Activated CD8-positive, alpha-beta memory T cell treated with anti-CD3 and anti-CD28 coated beads, Interleukin-2, amount 50 U/mL, for 48 hours (primary cell): ENCODE data around the gene ZSWIM6.

Source experiments
- DNase-seq: peaks from one replicate; pipeline ENCODE4 v3.0.0-alpha.2; 2020

ZSWIM6 gene

GRCh38 chr5:61450493-61451279 is 118.6 kb downstream of the ZSWIM6 start:
- DNase-seq = no peak

- no peak for DNase-seq
These were observed 123.3 kb downstream of the ZSWIM6 start for GRCh38 chr5:61455179-61456006.

- no peak for DNase-seq
These were observed 128.4 kb downstream of the ZSWIM6 start for GRCh38 chr5:61460471-61460870.

GRCh38 chr5:61461417-61461816 is 129.4 kb downstream of the ZSWIM6 start:
- no peak for DNase-seq

GRCh38 chr5:61461926-61462325 is 129.9 kb downstream of the ZSWIM6 start:
- no peak for DNase-seq

GRCh38 chr5:61463596-61463995 is 131.5 kb downstream of the ZSWIM6 start:
- no peak for DNase-seq

GRCh38 chr5:61464512-61464911 is 132.5 kb downstream of the ZSWIM6 start:
- no peak for DNase-seq

GRCh38 chr5:61465066-61465465 is 133.0 kb downstream of the ZSWIM6 start:
- DNase-seq = no peak

- no peak for DNase-seq
These were observed 133.4 kb downstream of the ZSWIM6 start for GRCh38 chr5:61465496-61465895.

- DNase-seq = no peak
These were observed 134.0 kb downstream of the ZSWIM6 start for GRCh38 chr5:61466017-61466416.

GRCh38 chr5:61467766-61468482 is 135.9 kb downstream of the ZSWIM6 start:
- no peak for DNase-seq

GRCh38 chr5:61468483-61468865 is 136.4 kb downstream of the ZSWIM6 start:
- DNase-seq = no peak

GRCh38 chr5:61471352-61471751 is 139.3 kb downstream of the ZSWIM6 start:
- DNase-seq = no peak

GRCh38 chr5:61472172-61472958 is 140.3 kb downstream of the ZSWIM6 start:
- DNase-seq = no peak

- DNase-seq = no peak
These were observed 142.7 kb downstream of the ZSWIM6 start for GRCh38 chr5:61474746-61475145.

GRCh38 chr5:61477788-61478187 is 145.7 kb downstream of the ZSWIM6 start:
- no peak for DNase-seq

- no peak for DNase-seq
These were observed 148.0 kb downstream of the ZSWIM6 start for GRCh38 chr5:61479850-61480614.

- DNase-seq = no peak
These were observed 150.9 kb downstream of the ZSWIM6 start for GRCh38 chr5:61482980-61483379.

- no peak for DNase-seq
These were observed 154.4 kb downstream of the ZSWIM6 start for GRCh38 chr5:61486476-61486875.

GRCh38 chr5:61489574-61489973 is 157.5 kb downstream of the ZSWIM6 start:
- DNase-seq = no peak

GRCh38 chr5:61491861-61492260 is 159.8 kb downstream of the ZSWIM6 start:
- DNase-seq = no peak

- no peak for DNase-seq
These were observed 161.9 kb downstream of the ZSWIM6 start for GRCh38 chr5:61493973-61494372.
